Endometrial microvascular endothelial cells (primary cell): ENCODE data around the gene AMPH. TPM values are rescaled to one million over a fixed set of nuclear protein-coding genes. Genes with fewer than 3 reads are reported as not detected.

Source experiments
- in situ Hi-C: cut with HindIII; loops from 2 replicates; pipeline ENCODE4 v1.10.0; 2017; ENCODE audit warnings: low sequenced_read_pairs, low pct_unique_long_range_greater_than_20kb; ENCODE audit errors: inconsistent ontology term
- total RNA-seq: library from RNA; depleted of rRNA; stranded (reverse); fragments of >200 nt; gene quantifications from one replicate; pipeline ENCODE4 v1.2.3, GENCODE V29; 2015; ENCODE audit errors: inconsistent ontology term

AMPH gene
- total RNA-seq, 1 donor from 2014 or later = not detected

DNA sequence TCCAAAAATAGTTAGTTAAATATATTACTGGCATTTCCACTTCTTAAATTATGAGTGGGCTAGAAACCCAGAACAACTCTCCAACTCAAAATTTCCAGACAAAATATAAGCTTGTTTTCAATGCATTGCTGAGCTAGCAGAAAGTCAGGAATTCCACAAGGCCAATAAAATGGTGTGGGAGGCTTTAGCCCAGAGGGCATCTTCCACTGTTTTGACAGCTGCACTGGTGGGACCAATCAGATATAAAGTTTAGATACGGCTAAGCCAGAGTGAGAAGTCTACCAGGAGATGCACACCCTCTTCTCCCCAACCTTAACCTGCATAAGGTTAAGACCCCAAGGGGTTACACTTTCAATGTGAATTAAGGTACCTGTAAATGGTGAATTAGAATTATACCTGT is 76.6 kb downstream of the AMPH start:
- in situ Hi-C loops = no loop called here

DNA sequence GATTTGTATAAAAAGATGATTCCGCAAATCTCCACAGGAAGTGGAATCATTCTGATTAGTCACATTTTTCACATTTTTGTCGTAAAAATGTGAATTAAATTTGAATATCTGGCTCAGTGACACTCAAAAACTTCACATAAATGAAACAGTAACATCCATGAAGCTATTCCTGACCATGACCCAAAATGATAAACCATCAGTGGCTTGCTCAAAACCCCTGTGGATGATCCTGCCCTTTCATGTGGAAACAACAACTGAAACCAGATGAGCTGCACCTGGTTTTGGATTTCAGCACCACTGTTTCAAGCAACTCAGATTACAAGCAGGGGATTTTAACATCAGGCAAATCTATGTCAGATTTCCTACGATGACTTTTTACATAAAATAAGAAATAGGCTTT is 80.3 kb downstream of the AMPH start:
- in situ Hi-C loops = no loop called here

DNA sequence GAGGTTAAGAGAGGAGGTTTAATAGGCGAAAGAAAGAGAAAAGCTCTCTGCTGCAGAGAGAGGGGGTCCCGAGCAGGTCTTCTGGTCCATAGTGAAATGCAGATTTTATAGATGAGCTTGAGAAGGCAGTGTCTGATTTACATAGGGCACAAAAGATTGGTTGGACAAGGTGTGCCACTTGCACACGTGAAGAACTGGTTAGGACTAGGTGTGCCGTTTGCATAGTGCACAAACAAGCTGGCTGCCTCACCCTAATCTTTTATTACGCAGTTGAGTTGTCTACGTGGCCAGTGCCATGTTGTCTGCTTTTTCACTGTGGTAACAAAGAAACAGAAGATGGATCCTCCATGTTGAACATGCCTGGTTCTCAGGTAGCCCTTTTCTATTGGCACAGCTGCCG is 82.6 kb downstream of the AMPH start:
- in situ Hi-C loops = no loop called here

DNA sequence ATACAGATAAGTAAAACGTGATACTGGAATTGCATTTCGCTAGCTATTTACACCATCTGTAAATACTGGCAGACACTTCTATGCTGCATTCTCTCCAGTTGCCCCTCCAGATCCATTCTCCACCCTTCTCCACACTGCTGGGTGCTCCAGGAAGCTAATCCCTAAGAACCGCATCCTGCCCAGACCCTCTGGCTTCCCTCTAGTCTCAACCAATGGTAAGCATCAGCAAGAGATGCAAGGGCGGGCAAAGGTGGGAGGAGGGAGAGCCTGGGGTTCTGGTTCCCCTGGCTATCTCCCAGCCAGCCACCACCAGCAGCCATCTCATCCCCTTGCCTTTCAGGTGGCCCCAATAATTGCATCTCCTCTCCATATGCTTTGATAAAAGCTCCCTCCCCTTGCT is 84.4 kb downstream of the AMPH start:
- in situ Hi-C loops = no loop called here

DNA sequence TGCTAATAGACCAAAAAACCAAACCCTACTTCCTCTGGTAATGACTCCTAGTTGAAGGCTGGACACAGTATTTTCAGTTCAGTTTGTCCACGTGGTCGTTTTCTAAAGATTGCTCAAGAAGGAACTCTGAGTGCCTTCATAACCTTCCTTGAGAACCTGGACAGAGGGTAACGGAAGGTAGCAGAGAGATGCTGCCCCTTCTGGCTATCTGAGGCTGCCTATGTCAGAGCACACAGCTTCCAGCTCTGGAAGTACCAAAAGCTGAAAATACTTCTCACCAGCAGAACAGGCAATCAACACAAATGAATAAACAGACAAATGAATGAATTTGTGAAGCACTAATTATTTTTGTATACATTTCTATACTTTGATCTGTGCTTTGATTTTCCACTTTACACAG is 85.2 kb downstream of the AMPH start:
- in situ Hi-C loops = no loop called here

DNA sequence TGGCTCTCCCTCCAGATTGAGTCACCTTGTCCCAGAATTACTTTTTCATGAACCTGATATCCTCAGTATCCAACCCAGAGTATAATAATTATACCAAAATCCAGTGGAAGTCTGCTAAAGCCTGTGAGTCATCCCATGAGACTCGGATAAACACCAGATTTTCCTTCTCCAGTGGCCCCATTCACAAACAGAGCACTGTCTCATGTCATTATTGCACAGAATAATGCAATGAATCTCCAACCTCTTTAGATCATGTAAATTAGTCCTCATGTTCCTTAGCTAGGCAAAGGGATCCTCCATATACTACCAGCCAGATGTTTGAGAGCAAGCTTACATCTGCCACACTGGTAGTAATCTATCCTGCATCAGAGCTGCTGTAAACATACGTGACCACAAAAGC is 89.0 kb downstream of the AMPH start:
- in situ Hi-C loops = no loop called here

DNA sequence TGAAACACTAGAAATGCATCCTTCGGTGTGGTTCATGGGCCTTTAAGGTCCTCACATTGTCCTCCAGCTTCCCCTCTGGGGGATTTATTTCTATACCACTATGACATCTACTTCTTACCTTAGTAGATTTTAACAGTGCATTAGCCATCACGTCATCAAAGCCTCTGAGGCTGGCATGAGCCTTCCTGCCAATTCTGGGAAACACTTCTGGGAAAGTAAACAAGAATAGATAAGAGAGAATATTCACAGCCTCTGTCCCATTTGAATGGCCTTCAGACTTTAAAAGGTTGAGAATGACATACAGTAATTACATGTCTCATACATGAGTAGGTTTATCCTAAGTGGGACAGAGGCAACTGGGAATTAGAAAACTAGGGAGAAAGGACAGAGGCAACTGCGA is 89.7 kb downstream of the AMPH start:
- in situ Hi-C loops = no loop called here

DNA sequence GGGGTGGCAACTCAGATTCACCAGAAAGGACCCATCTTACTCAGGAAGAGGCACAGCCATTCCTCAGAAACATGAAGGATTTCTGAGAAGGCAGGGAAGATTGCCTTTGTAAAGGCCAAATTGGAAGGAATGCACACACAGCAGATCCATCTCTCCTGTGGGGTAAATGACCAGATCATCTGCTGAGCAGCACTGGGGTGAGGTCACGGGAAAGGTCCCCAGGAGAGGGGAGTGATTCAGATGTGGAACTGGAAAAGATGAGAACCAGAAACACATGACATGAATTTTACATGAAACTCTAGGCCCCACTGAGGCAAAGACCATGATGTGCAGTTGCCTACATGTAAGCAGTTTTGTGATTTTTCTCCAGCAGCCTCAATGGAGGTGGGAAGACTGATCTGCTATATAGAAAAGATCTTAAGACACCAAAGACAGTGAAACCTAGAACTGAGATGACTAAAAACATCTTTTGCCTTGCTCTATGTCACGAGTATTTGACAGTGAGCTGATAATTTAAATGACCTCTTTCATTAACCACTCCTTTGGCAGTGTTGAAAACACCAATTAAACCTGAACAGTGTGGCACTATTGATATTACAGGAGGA is 91.6 kb downstream of the AMPH start:
- in situ Hi-C loops = no loop called here

DNA sequence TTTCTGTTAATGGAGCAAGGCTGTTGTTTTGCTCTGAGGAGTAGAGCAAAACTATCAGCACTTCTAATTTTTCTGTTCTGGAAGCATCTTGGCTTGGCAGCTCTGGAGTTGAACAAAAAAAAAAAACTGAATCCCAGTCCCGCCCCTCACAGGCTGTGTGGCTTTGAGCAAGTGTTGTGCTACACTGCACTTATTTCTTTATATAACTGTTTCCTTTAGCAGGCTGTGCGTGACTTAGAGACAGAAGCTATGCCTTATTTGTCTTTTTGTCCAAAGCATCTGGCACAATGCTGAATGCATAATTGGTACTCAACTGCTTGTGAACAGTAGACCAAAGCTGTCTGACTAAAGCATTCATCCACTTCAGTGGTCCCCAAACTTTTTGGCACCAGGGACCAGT is 96.1 kb downstream of the AMPH start:
- in situ Hi-C loops = no loop called here

DNA sequence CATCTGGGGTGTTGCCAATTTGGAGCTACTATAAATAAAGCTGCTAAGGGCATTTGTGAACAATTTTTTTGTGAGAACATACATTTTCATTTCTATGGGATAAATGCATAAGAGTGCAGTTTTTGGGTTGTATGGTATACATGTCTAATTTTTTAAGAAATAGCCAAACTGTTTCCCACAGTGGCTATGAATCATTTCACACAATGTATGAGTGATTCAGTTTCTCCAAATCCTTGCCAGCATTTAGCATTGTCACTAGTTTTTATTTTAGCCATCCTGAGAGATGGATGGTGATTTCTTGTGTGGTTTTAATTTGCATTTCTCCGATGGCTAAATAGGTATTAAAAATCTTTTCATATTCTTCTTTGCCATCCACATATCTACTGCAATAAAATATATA is 105.3 kb downstream of the AMPH start:
- in situ Hi-C loops = no loop called here

DNA sequence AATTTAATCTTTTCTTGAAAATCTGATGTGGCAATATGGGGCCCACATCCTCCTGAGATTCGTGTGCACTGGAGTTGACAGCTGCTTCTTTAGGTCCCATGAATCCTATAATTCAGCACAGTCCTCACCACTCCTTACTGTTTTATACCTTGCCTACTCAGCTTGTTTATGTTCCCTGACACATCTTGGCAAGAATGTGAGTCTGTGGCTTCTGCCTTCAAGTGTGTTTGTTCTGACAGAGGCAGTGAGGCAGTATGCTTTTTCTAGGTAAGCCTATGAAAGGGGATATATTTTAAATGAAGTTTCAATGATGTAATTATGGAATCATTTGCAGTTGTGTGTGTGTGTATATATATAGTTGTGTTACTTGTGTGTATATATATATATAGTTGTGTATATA is 106.4 kb downstream of the AMPH start:
- in situ Hi-C loops = no loop called here

DNA sequence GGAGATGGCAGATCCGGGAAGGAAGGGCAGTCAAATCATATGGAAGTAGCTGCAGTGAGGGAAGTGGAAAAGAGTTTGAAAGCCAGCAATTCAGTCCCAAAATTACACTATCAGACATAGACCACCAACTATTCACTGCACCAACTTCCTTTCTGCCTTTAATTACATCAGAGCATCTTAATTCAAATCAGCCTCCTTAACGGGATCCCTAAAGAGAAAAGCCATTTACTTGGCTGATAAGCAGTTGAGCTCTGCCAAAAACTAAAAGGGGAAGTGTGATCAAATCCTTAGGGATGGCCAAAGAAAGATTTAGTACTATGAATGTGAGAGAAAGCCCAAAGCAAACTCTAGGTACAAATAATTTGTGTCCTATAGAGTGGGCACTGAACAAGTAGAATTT is 110.4 kb downstream of the AMPH start:
- in situ Hi-C loops = no loop called here

DNA sequence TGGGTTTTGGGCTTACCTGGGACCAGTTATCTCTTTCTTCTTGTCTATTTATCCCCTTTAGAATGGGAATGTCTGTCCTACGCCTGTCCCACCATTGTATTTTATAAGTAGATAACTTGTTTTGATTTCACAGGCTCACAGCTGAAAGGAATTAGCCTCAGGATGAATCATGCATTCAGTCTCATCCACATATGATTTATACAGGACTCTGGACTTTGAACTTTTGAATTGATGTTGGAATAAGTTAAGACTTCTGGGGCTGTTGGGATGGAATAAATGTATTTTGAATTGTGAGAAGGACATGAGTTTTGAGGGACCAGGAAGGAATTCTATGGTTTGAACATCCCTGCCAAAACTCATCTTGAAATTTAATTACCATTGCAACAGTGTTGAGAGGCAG is 112.6 kb downstream of the AMPH start:
- in situ Hi-C loops = no loop called here

DNA sequence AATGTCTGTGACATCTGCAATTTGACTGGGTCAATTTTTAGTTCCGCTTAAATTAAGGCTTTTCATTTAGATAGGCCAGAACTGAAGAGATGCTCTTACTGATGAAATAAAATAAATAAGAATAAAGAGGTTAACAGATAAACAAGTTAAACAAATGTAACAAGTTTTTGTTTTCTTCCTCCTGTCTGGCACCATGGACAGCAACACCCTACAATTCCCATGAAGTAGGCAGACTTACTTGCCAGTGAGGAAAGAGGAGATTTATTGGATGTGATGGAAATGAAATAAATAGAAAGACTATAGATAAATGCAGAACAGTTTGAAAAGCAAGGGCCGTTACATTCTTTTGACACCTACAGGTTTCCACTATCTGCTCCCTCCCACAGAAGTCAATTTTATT is 118.5 kb downstream of the AMPH start:
- in situ Hi-C loops = no loop called here

DNA sequence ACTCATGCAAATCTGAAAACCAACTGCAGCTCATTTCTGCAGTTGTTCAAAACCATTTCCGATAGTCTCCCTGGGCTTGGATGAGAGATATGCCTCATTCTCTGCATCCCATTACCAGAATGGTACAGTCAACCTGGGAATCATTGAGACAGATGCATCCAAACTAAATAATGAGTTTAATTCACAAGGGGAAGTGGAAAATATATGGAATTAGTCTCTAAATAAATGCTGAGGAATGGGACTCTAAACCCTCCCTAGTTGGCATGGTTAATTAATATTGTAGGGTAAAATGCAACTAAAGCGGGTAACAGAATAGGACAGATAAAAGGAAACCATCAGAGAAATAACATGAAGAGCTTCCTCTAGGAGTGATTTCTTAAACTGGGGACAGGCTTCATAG is 118.9 kb downstream of the AMPH start:
- in situ Hi-C loops = no loop called here

DNA sequence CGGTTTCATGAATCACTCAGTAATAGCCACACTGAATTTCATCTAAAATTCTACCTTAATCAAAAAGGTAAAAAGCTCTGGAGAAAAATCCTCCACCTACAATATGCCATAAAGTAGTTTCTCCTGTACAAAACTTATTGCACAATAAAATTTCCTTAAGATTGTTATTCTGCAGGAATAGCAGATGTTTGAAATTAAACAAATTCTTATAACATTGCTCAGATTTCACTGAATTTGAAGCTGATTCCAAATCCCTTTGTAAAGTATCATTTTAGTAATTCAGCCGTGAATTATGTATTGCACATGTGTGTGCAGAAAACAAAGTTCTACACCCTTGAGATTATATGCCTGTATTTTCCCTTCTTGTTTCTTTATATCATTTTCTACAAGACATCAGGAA is 123.8 kb downstream of the AMPH start:
- in situ Hi-C loops = no loop called here

DNA sequence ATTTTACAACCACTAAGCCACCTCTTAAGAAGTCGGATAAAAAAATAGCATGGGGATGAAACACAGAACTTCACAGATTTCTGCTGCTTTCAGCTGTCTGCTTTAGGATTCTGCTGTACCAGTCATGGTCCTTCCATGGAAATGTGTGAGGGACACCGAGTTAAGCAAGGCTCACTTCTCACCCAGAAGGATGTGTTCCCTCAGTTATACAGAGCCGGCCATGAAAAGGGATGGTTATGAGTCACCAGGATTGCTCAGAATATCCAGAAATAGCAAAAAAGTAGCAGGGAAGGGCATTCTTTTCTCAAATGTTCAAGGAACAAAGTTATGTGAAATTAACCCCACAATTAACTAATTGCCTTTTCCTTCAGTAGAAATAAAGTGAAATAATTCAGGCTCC is 124.4 kb downstream of the AMPH start:
- in situ Hi-C loops = no loop called here

DNA sequence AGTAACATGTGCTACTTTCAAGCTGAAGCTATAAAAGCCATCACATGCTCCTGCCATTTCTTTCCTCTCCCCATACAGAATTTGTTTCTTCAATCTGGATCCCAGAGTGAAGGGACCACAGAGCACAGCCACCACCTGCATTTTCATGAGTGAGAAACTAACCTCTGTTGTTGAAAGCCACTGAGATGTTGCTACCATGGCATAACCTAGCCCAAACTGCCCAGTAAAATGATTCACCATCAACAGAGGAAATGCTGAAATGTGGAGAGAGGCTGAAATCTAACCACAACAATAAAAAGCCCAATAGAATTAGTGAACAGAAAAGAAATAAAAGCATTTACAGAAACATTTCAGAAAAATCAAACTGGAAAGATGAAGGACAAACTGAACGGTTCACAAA is 125.2 kb downstream of the AMPH start:
- in situ Hi-C loops = no loop called here

DNA sequence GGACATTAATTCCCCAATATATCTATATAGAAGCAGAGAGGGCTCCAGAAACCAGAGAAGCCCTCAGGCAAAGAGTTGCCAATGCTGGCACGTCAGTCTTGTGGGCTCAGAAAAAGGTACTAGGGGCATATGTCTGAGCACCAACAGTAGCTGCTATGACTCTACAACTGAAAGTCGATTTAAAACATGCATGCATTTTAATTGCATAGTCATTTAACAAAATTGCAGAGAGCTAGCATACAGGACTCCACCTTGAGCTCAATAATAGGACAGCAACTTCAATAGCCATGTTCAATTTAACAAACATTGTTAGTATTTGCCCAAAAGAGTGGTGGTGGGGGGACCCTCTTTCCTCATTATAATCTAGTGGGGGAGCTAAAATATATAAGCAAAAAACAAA is 126.5 kb downstream of the AMPH start:
- in situ Hi-C loops = no loop called here

DNA sequence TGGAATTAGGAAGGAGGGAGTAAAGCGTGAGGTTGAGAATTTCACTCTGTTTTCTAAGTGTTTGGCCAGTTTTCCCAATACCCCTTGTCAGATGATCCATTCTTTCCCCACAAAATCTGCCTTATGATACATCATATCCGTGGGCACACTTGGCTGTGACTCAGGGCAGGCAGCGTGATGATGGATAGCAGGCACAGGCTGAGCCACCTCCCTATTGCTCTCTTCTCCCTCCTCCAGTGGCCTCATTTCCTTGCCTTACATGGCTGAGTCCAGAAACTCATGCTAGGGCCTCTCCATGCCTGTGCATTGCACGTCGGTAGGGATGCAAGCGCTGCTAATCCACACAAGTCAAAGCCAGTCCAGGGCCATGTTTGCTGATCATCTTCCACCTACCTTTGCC is 128.3 kb downstream of the AMPH start:
- in situ Hi-C loops = no loop called here

DNA sequence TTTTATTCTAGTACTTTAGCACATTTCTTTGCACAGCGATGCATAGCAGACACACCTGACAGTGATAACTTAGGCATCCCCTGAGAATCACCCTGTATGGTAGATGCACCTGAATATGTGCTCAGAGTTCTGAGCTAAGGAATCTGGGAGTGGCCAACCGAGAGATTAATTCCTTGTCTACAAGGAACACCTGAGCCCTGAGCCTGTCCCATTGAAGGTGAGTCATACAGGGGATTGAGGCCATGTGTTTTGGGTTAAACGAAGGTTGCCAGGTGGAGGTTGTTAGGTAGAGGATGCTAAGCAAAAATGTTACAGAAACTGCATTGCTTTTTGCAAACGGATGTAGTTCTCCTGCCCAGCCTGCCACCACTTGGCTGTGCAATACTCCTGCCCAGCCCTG is 128.9 kb downstream of the AMPH start:
- in situ Hi-C loops = no loop called here

DNA sequence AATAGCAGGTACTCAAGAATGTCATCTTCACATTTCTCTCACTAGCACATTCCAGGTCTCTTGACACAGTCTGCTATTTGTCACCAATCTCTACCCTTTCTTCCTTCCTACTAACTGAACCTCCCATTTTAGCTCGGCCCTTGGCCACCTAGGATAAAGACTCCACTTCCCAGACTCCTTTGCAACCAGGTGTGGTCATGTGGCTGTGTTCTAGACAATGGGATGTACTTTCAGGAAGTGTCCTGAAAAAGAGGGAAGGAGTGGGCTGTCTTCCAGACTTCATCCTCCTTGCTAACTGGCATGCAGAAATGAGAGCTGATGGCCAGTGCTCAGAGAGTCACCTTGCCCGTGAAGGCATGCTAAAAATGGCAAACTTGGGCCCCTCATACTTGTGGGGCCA is 139.2 kb downstream of the AMPH start:
- in situ Hi-C loops = no loop called here
